ENCODE data around the gene OR2D3.
A peak's percentile ranks its signal among the peaks of the same experiment; 100 is the strongest.
"Not testable (repeated sequence)": the region's sequence is repeated elsewhere in the genome, so short reads cannot be mapped to it uniquely, and the experiment has no call there.

The OR2D3 gene

GRCh38 chr11:6904804-6905203 lies 16.0 kb upstream of the OR2D3 start:
- not testable (repeated sequence) for H3K36me3 Mint-ChIP-seq (ENCODE audit: insufficient read depth); DNase-seq; H3K9me3 Mint-ChIP-seq; H3K4me1 Mint-ChIP-seq (ENCODE audit: low read depth in 2 of 2); H3K4me3 Mint-ChIP-seq; H3K27ac Mint-ChIP-seq; ATAC-seq (replicated peaks)
- peaks cover 0 to 10% of the 10 kb centered on the region in 2 donors for H3K27me3 Mint-ChIP-seq

GRCh38 chr11:6911378-6911777 lies 9.4 kb upstream of the OR2D3 start:
- Mint-ChIP-seq H3K4me1 (ENCODE audit: low read depth in 2 of 2) (no peaks in the 10 kb centered on the region), H3K4me3 (no peak overlapping the region), H3K36me3 (ENCODE audit: insufficient read depth) (no peaks in the 10 kb centered on the region), H3K27ac (no peak overlapping the region), H3K27me3 (no peaks in the 10 kb centered on the region), H3K9me3 (no peaks in the 10 kb centered on the region)
- DNase-seq (no peak), ATAC-seq (replicated peaks) (no peak)

- no peak for DNase-seq
- no peak overlapping the region for H3K4me3 Mint-ChIP-seq
- H3K36me3 Mint-ChIP-seq (ENCODE audit: insufficient read depth) = no peaks in the 10 kb centered on the region
- ATAC-seq (replicated peaks) = no peak
- H3K9me3 Mint-ChIP-seq = no peaks in the 10 kb centered on the region
- no peaks in the 10 kb centered on the region for H3K27me3 Mint-ChIP-seq
- no peak overlapping the region for H3K27ac Mint-ChIP-seq
- no peaks in the 10 kb centered on the region for H3K4me1 Mint-ChIP-seq (ENCODE audit: low read depth in 2 of 2)
Measured at GRCh38 chr11:6911948-6912347, 8.9 kb upstream of the OR2D3 start.

DNA sequence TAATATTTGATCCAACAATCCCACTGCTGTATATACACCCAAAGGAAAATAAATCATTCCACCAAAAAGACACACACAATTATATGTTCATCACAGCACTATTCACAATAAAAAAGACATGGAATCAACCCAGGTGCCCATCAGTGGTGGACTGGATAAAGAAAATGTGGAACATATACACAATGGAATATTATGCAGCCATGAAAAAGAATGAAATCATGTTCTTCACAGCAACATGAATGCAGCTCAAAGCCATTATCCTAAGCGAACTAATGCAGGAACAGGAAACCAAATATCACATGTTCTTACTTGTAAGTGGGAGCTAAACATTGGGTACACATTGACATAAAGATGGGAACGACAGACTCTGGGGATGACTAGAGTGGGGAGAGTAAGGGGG lies 1.1 kb upstream of the OR2D3 start:
- Mint-ChIP-seq H3K36me3 (ENCODE audit: insufficient read depth) (no peaks in the 10 kb centered on the region), H3K27ac (no peak overlapping the region), H3K4me1 (ENCODE audit: low read depth in 2 of 2) (no peaks in the 10 kb centered on the region), H3K4me3 (no peak overlapping the region), H3K9me3 (no peaks in the 10 kb centered on the region), H3K27me3 (peaks cover 26 to 39% of the 10 kb centered on the region in 2 donors)
- no peak for DNase-seq
- ATAC-seq (replicated peaks) = no peak

- Mint-ChIP-seq H3K4me3 (no peak overlapping the region), H3K9me3 (no peaks in the 10 kb centered on the region), H3K36me3 (ENCODE audit: insufficient read depth) (no peaks in the 10 kb centered on the region), H3K27ac (no peak overlapping the region), H3K27me3 (peaks cover 32 to 73% of the 10 kb centered on the region in 2 donors), H3K4me1 (ENCODE audit: low read depth in 2 of 2) (peaks cover 9 to 11% of the 10 kb centered on the region in 2 donors)
- ATAC-seq (replicated peaks) (no peak), DNase-seq (no peak)
Measured at GRCh38 chr11:6925007-6925577, 4.3 kb downstream of the OR2D3 start.

DNA sequence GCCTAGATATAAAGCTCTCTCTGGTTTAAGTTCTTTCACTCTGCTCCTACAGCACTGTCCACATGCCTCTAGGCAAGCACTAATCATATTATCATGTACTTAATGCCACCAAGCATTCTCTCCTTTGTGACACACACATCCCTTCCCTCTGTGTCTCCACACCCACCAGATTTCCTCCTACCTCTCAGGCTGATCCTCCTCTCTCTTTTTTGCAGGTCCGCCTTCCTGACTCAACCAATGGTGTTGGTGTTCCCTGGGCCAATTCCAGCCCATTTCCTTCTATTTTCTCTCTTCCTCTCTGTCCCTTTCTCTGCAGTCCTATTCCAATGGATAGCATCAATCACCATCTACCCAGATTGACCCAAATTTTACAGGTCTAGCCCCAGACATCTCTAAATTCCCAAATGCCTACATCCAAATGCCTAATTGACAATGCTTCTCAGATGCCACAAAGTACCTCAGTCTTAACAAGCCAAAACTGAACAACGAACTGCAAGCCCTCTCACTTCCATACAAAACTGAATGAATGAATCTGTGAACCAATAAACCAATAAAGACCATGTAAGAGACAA lies 4.9 kb downstream of the OR2D3 start:
- H3K4me3 Mint-ChIP-seq = peak overlapping the region; percentile 71 to 84
- ATAC-seq (replicated peaks) (no peak), DNase-seq (no peak)
- peaks cover 32 to 72% of the 10 kb centered on the region in 2 donors for H3K27me3 Mint-ChIP-seq
- no peaks in the 10 kb centered on the region for H3K9me3 Mint-ChIP-seq
- no peaks in the 10 kb centered on the region for H3K36me3 Mint-ChIP-seq (ENCODE audit: insufficient read depth)
- peaks cover 9 to 11% of the 10 kb centered on the region in 2 donors for H3K4me1 Mint-ChIP-seq (ENCODE audit: low read depth in 2 of 2)
- peak overlapping the region in 1 of 2 donors; percentile 15 for H3K27ac Mint-ChIP-seq

DNA sequence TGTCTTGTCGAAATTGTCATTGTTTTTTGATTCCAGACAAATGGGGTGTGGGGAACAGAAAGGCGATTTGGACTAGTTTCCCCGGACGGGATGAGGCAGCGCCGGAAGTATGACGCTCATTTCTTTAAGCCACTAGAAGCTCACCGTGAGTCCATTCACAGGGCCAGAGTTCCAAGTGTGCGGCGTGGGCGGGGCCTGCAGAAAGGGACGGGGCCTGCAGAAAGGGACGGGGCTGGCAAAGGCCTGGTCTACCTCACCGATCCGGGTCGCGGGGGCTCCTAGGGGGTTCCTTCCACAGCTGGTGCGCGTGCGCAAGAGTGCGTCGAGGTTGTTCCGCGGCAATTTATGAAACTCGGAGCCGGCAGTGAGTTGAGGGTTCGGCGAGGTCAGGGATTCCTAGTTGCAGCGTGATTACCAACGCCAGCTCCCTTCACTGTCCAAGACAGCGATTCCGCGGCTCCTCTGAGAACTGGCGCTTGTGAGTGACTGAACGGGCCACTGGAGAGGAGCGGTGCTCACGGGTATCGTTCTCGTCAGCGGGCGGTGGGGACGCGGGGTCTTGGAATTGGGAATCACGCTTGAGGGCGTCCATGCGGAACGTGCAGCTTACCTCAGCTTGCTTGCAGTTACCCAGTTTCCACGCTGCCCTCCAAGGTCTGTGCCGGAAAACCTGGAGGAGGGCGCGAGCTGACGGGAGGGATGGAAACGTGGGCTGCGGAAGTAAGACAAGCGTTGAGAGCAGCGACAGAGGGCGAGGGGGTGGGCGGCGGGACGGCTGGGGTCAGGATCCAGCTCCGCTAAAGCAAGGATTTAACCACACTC lies 5.6 kb downstream of the OR2D3 start, which contains the start of gene ZNF215:
Gene ZNF215, plus strand, starts transcription at position 219 of the 822 bp plus-strand sequence. CDS start 5,847 bp downstream, outside the sequence.
- no peaks in the 10 kb centered on the region for H3K36me3 Mint-ChIP-seq (ENCODE audit: insufficient read depth)
- ATAC-seq (replicated peaks) (no peak), DNase-seq (peak in 1 of 3 experiments; percentile 17)
- H3K9me3 Mint-ChIP-seq = no peaks in the 10 kb centered on the region
- peak within 1 kb of the TSS; percentile 71 to 84 for H3K4me3 Mint-ChIP-seq
- H3K27ac Mint-ChIP-seq = peak within 1 kb of the TSS in 1 of 2 donors; percentile 15
- peaks cover 9 to 11% of the 10 kb centered on the region in 2 donors for H3K4me1 Mint-ChIP-seq (ENCODE audit: low read depth in 2 of 2)
- H3K27me3 Mint-ChIP-seq = peaks cover 25 to 65% of the 10 kb centered on the region in 2 donors

DNA sequence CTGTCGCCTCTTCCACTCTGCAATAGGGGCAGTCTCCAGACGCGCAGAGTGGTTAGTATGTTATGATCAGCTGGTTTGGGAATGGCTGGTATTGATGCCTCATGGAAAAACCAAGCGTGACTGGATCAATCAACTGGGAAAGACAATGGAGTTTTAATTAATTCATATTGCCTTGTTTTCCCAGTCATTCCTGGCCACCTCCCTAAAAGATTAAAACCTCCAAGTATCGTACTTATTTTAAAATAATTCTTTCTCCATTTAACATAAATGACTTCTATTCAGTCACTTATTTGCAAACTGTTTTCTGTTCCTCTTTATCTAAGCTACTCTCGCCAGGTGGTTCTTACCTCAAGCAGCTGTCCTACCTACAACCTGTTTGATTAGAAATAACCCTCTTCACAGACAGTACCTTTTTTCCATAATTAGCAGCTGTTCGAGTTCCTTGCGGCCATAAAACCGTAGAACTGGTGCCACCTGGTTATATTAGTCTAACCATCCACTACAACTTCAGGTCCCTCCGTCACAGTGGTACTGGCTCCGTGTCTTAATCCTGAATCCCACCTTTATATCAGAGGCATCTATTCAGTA lies 6.3 kb downstream of the OR2D3 start:
- no peak for ATAC-seq (replicated peaks)
- peaks cover 9 to 11% of the 10 kb centered on the region in 2 donors for H3K4me1 Mint-ChIP-seq (ENCODE audit: low read depth in 2 of 2)
- no peak for DNase-seq
- H3K27ac Mint-ChIP-seq = peak overlapping the region in 1 of 2 donors; percentile 14
- peak overlapping the region; percentile 71 to 84 for H3K4me3 Mint-ChIP-seq
- no peaks in the 10 kb centered on the region for H3K9me3 Mint-ChIP-seq
- H3K36me3 Mint-ChIP-seq (ENCODE audit: insufficient read depth) = no peaks in the 10 kb centered on the region
- H3K27me3 Mint-ChIP-seq = peaks cover 20 to 62% of the 10 kb centered on the region in 2 donors

- H3K27me3 Mint-ChIP-seq = peaks cover 23 to 65% of the 10 kb centered on the region in 2 donors
- DNase-seq (no peak), ATAC-seq (replicated peaks) (no peak)
- peaks cover 9 to 11% of the 10 kb centered on the region in 2 donors for H3K4me1 Mint-ChIP-seq (ENCODE audit: low read depth in 2 of 2)
- no peaks in the 10 kb centered on the region for H3K36me3 Mint-ChIP-seq (ENCODE audit: insufficient read depth)
- H3K27ac Mint-ChIP-seq = no peak overlapping the region
- H3K4me3 Mint-ChIP-seq = no peak overlapping the region
- H3K9me3 Mint-ChIP-seq = no peaks in the 10 kb centered on the region
Measured at GRCh38 chr11:6928916-6929315, 8.1 kb downstream of the OR2D3 start.

DNA sequence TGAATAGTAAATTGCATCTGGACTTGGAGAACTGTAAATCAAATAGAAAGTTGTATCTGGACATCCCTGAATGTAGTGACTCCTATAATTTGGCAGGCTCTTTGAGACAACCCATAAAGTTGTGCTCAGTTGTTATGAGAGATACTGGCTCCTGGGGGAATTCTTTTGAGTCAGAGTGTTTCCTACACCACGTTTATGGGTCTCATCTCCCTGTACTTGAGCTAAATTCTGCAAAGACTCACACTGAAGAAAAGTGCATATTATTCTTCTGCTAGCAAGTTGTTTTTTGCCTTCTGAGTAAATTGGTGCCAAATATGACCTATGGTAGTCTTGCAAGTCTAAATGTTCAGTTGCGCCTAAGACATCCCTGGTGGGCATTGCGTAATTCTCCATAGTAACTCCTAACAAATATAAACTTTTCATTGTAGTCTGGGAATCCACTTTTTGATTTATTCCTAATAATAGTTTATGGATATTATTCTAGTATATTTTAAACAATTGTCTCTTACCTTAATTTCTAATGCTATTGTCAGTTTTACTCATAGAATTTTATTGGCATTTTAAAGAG lies 10.4 kb downstream of the OR2D3 start:
- no peak overlapping the region for H3K27ac Mint-ChIP-seq
- ATAC-seq (replicated peaks) = no peak
- no peaks in the 10 kb centered on the region for H3K9me3 Mint-ChIP-seq
- no peak for DNase-seq
- H3K36me3 Mint-ChIP-seq (ENCODE audit: insufficient read depth) = no peaks in the 10 kb centered on the region
- H3K4me1 Mint-ChIP-seq (ENCODE audit: low read depth in 2 of 2) = peaks cover 7% of the 10 kb centered on the region in 2 donors
- peaks cover 15 to 54% of the 10 kb centered on the region in 2 donors for H3K27me3 Mint-ChIP-seq
- no peak overlapping the region for H3K4me3 Mint-ChIP-seq

DNA sequence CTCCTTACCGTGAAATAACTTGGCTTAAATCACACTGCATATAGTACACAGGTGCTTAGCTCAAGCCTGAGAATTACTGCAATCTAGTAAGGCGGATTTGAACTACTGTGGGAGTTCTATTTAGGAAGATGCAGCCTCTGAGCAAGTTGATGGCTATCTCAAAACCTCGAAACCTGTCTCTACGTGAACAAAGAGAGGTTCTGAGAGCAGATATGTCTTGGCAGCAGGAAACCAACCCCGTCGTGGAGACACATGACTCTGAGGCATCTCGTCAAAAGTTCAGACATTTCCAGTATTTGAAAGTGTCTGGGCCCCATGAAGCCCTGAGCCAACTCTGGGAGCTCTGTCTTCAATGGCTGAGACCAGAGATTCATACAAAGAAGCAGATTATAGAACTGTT lies 11.3 kb downstream of the OR2D3 start:
- no peak for ATAC-seq (replicated peaks)
- no peaks in the 10 kb centered on the region for H3K9me3 Mint-ChIP-seq
- no peaks in the 10 kb centered on the region for H3K36me3 Mint-ChIP-seq (ENCODE audit: insufficient read depth)
- H3K27me3 Mint-ChIP-seq = peaks cover 14 to 45% of the 10 kb centered on the region in 2 donors
- no peak overlapping the region for H3K27ac Mint-ChIP-seq
- DNase-seq = no peak
- no peak overlapping the region for H3K4me3 Mint-ChIP-seq
- H3K4me1 Mint-ChIP-seq (ENCODE audit: low read depth in 2 of 2) = peaks cover 2 to 6% of the 10 kb centered on the region in 2 donors

DNA sequence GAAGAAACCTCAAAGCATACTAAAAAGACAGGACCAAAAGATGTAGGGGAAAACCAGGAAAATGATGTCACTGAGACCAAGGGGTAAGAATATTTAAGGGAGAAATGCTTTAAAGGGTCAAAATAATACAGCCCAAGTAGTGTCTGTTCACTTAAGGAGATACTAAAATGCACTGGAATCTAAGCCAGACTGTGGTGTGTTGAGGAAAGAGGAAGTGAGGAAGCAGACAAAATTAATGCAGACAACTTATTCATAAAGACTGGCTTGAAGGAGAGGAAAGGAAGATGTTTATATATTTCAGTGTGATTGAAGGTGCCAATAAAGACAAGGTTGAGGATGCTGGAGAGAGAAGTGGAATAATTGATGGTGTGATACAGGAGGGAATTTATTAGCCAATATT lies 21.2 kb downstream of the OR2D3 start:
- no peak overlapping the region for H3K27ac Mint-ChIP-seq
- no peaks in the 10 kb centered on the region for H3K4me1 Mint-ChIP-seq (ENCODE audit: low read depth in 2 of 2)
- no peak overlapping the region for H3K4me3 Mint-ChIP-seq
- H3K36me3 Mint-ChIP-seq (ENCODE audit: insufficient read depth) = no peaks in the 10 kb centered on the region
- ATAC-seq (replicated peaks) (no peak), DNase-seq (no peak)
- no peaks in the 10 kb centered on the region for H3K27me3 Mint-ChIP-seq
- no peaks in the 10 kb centered on the region for H3K9me3 Mint-ChIP-seq

GRCh38 chr11:6943131-6943530 lies 22.3 kb downstream of the OR2D3 start:
- Mint-ChIP-seq H3K4me3 (no peak overlapping the region), H3K4me1 (ENCODE audit: low read depth in 2 of 2) (no peaks in the 10 kb centered on the region), H3K36me3 (ENCODE audit: insufficient read depth) (no peaks in the 10 kb centered on the region), H3K9me3 (no peaks in the 10 kb centered on the region), H3K27ac (no peak overlapping the region), H3K27me3 (no peaks in the 10 kb centered on the region)
- DNase-seq = no peak
- ATAC-seq (replicated peaks) = no peak
